IMR-90 (cell line): ENCODE measurements around the gene SPTLC3.

Experiments
- RAD21 ChIP-seq: IDR thresholded peaks from 2 replicates; pipeline ENCODE4 v1.6.1; 2012; ENCODE audit warnings: low read length, improper control_type of control experiment
- RFX5 ChIP-seq: IDR thresholded peaks from 2 replicates; pipeline ENCODE4 v1.8.0; 2012; ENCODE audit warnings: low read depth, mild to moderate bottlenecking, low read length, moderate library complexity
- TF ChIP-seq, protein P1 (sequence below): conservative IDR thresholded peaks from 2 replicates; pipeline ENCODE4 v1.5.1; 2012; ENCODE audit warnings: mild to moderate bottlenecking, low read depth, low read length, improper control_type of control experiment

DNA sequence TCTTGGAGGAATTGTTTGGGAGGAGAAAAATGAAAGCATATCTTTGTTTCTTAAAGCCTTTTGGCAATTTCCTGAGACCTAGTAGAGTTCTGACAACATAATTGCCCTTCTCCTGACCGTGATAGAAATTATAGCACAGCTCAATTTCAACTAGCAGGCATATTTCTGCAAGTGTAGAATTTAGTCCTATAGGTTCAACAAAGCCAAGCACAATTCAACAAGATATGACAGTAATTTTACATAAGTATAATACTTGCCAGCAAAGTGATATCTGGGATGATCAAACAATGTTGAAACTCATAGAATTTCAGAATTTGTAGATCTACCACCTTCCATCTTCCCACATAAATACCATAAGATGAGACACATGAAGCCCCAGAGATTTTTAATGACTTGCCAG is 73.1 kb downstream of the SPTLC3 start:
- TF ChIP-seq, protein P1, sequence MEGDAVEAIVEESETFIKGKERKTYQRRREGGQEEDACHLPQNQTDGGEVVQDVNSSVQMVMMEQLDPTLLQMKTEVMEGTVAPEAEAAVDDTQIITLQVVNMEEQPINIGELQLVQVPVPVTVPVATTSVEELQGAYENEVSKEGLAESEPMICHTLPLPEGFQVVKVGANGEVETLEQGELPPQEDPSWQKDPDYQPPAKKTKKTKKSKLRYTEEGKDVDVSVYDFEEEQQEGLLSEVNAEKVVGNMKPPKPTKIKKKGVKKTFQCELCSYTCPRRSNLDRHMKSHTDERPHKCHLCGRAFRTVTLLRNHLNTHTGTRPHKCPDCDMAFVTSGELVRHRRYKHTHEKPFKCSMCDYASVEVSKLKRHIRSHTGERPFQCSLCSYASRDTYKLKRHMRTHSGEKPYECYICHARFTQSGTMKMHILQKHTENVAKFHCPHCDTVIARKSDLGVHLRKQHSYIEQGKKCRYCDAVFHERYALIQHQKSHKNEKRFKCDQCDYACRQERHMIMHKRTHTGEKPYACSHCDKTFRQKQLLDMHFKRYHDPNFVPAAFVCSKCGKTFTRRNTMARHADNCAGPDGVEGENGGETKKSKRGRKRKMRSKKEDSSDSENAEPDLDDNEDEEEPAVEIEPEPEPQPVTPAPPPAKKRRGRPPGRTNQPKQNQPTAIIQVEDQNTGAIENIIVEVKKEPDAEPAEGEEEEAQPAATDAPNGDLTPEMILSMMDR, result no peak
- TF ChIP-seq RAD21 (no peak), RFX5 (no peak)
